CD14-positive monocyte (primary cell): ENCODE results near the gene TMEM205. TPM values are rescaled to one million over a fixed set of nuclear protein-coding genes. Genes with fewer than 3 reads are reported as not detected.

Experiments
- DNase-seq, 3 donors: peaks; one replicate each; pipeline ENCODE4 v3.0.0-alpha.2; 2011 to 2022
- H2AFZ ChIP-seq: 2 replicates; pipeline ENCODE4 v1.6.0; 2012; ENCODE audit warnings: mild to moderate bottlenecking, low read depth, low read length, inconsistent platforms; ENCODE audit not compliant: insufficient read depth, poor library complexity, severe bottlenecking
- H3K27ac ChIP-seq, 2 donors: 1 replicate in 1 of 2; 2 replicates in 1 of 2; pipeline ENCODE4 v1.5.1; 2012 to 2013; ENCODE audit warnings: low read length in 2 of 2, control low read depth in 1 of 2, inconsistent platforms in 1 of 2, low read depth in 1 of 2, mild to moderate bottlenecking in 1 of 2
- H3K27me3 ChIP-seq, 2 donors: one replicate each; pipeline versions ENCODE4 v1.6.0 to v1.6.1; 2011 to 2013; ENCODE audit warnings: low read length in 2 of 2; ENCODE audit not compliant: control insufficient read depth in 2 of 2, insufficient read depth in 2 of 2
- H3K36me3 ChIP-seq, 2 donors: replicated peaks in 1 of 2; 1 replicate in 1 of 2; 2 replicates in 1 of 2; pipeline versions ENCODE4 v1.5.1 to v1.6.1; 2012 to 2013; ENCODE audit warnings: low read length in 2 of 2, control low read depth in 1 of 2, inconsistent platforms in 1 of 2, mild to moderate bottlenecking in 1 of 2; ENCODE audit not compliant: insufficient read depth in 2 of 2, control insufficient read depth in 1 of 2
- H3K4me1 ChIP-seq, 2 donors: 1 replicate in 1 of 2; 2 replicates in 1 of 2; pipeline versions ENCODE4 v1.5.1 to v1.6.1; 2012 to 2013; ENCODE audit warnings: low read length in 2 of 2, control low read depth in 1 of 2, inconsistent platforms in 1 of 2, mild to moderate bottlenecking in 1 of 2, moderate library complexity in 1 of 2; ENCODE audit not compliant: insufficient read depth in 2 of 2, control insufficient read depth in 1 of 2
- H3K4me2 ChIP-seq: replicated peaks from 2 replicates; pipeline ENCODE3; 2012; ENCODE audit warnings: low read length, moderate library complexity, mild to moderate bottlenecking; ENCODE audit not compliant: poor library complexity, severe bottlenecking; ENCODE audit errors: extremely low read depth
- H3K4me3 ChIP-seq, 3 experiments: fragments of 200-600 bp in 1 of 3; sonication (generic) in 1 of 3; replicated peaks in 1 of 3; 1 replicate in 2 of 3; 2 replicates in 1 of 3; pipeline ENCODE4 v1.5.1; 2011 to 2013; ENCODE audit warnings: low read length in 3 of 3, mild to moderate bottlenecking in 3 of 3, control low read depth in 2 of 3, low read depth in 2 of 3, inconsistent platforms in 1 of 3, moderate library complexity in 1 of 3
- H3K79me2 ChIP-seq: 2 replicates; pipeline ENCODE4 v1.6.0; 2012; ENCODE audit warnings: mild to moderate bottlenecking, control low read depth, inconsistent platforms, low read length, moderate library complexity; ENCODE audit not compliant: insufficient read depth
- H3K9ac ChIP-seq: 2 replicates; pipeline ENCODE4 v1.6.0; 2017; ENCODE audit warnings: low read length, mild to moderate bottlenecking; ENCODE audit not compliant: insufficient read depth, poor library complexity, severe bottlenecking
- H3K9me3 ChIP-seq, 2 donors: replicated peaks in 1 of 2; 1 replicate in 1 of 2; 2 replicates in 1 of 2; pipeline versions ENCODE4 v1.5.1 to v1.6.1; 2012 to 2013; ENCODE audit warnings: low read length in 2 of 2, control low read depth in 1 of 2; ENCODE audit not compliant: control insufficient read depth in 1 of 2, insufficient read depth in 1 of 2
- H4K20me1 ChIP-seq: 2 replicates; pipeline ENCODE4 v1.6.0; 2012; ENCODE audit warnings: mild to moderate bottlenecking, low read length, control low read depth, moderate library complexity; ENCODE audit not compliant: insufficient read depth
- H3K27ac Mint-ChIP-seq, 7 donors: one replicate each; pipeline ENCODE4 v1.8.0; 2020; ENCODE audit warnings: mild to moderate bottlenecking in 7 of 7, mixed read lengths in 7 of 7, moderate library complexity in 6 of 7, inconsistent platforms in 2 of 7
- H3K27me3 Mint-ChIP-seq, 3 donors: one replicate each; pipeline ENCODE4 v1.8.0; 2021 to 2022; ENCODE audit warnings: low read depth in 3 of 3, mild to moderate bottlenecking in 3 of 3, mixed read lengths in 3 of 3, moderate library complexity in 3 of 3, inconsistent platforms in 1 of 3
- H3K36me3 Mint-ChIP-seq, 2 donors: one replicate each; pipeline ENCODE4 v1.8.0; 2020; ENCODE audit warnings: mixed read lengths in 2 of 2, inconsistent platforms in 1 of 2, mild to moderate bottlenecking in 1 of 2
- H3K4me1 Mint-ChIP-seq: one replicate; pipeline ENCODE4 v1.8.0; 2020; ENCODE audit warnings: mild to moderate bottlenecking, mixed read lengths
- H3K4me3 Mint-ChIP-seq, 2 donors: one replicate each; pipeline ENCODE4 v1.8.0; 2020; ENCODE audit warnings: mild to moderate bottlenecking in 2 of 2, mixed read lengths in 2 of 2, moderate library complexity in 1 of 2
- H3K9me3 Mint-ChIP-seq, 7 donors: one replicate each; pipeline ENCODE4 v1.8.0; 2020 to 2022; ENCODE audit warnings: mixed read lengths in 7 of 7, mild to moderate bottlenecking in 6 of 7, moderate library complexity in 6 of 7, inconsistent platforms in 2 of 7
- WGBS: methylation state at CpG from one replicate; pipeline ENCODE4 v1.1.5; 2013; ENCODE audit warnings: missing lambda C conversion rate; ENCODE audit not compliant: insufficient coverage; 5-methylcytosine and 5-hydroxymethylcytosine counted together
- intact Hi-C, 2 donors: fragments of 100-400 bp; cut with micrococcal nuclease; formaldehyde crosslinking; loops; one replicate each; pipeline versions ENCODE4 v1.15.0 to v1.15.1; 2023
- polyA plus RNA-seq, 3 donors: library from polyadenylated mRNA; depleted of rRNA in 1 of 3; unstranded in 2 of 3; stranded (reverse) in 1 of 3; fragments of 300-500 nt in 2 of 3; fragments of >200 nt in 1 of 3; fragmentation: Illumina TruSeq in 2 of 3; gene quantifications; 1 replicate in 2 of 3; 2 replicates in 1 of 3; pipeline ENCODE4 v1.2.3, GENCODE V29; 2012 to 2021
- TF ChIP-seq, protein P1 (sequence below): fragments of 200-600 bp; IDR thresholded peaks from one replicate; pipeline ENCODE4 v1.8.0; 2022; ENCODE audit warnings: antibody characterized with exemption, mild to moderate bottlenecking

TMEM205 gene
- polyA plus RNA-seq, 3 donors = 252 to 335 (median 263) TPM

- no peak overlapping the region for H2AFZ ChIP-seq
Measured at GRCh38 chr19:11384778-11385129, 38.7 kb upstream of the TMEM205 start.

DNA sequence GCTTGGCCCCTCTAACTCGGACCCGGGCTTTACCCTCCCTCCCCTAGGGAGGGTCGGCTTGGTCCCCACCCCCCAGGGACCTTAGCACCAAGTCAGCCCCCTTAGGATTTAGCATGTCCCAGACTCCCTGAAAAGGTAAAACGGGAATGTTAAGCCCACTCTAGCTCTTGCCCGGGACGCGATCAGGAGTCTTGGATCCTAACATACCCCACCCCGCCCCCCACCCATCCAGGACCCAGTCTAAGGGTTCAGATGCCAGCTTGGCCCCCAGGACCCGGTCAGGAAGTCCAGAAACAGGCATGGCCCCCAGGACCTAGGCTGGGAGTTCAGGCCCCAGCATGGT lies 37.6 kb upstream of the TMEM205 start:
- Mint-ChIP-seq H3K4me1 (peaks cover 60% of the 10 kb centered on the region), H3K27ac (peak overlapping the region in 3 of 7 donors; percentile 16 to 53 (median 30)), H3K9me3 (peaks cover 0 to 5% (median 0%) of the 10 kb centered on the region in 7 donors), H3K27me3 (peaks cover 16 to 28% (median 25%) of the 10 kb centered on the region in 3 donors), H3K4me3 (peak overlapping the region; percentile 64 to 80), H3K36me3 (peaks cover under 1 to 2% of the 10 kb centered on the region in 2 donors)
- intact Hi-C loops = loop anchor here (2.0 to 5.0 kb wide), 3 partner anchors 39 to 91 kb away; partner anchors contain the start of genes ODAD3 (in 1 of the 2) and PRKCSH (in 1 of the 2)
- Histone ChIP-seq H4K20me1 (no peaks in the 10 kb centered on the region), H3K4me3 (peak overlapping the region in 2 of 3 experiments; percentile 32 to 87), H3K36me3 (no peaks in the 10 kb centered on the region), H3K27ac (no peak overlapping the region), H3K9ac (peak overlapping the region; percentile 56), H3K4me1 (peaks cover 57 to 76% of the 10 kb centered on the region in 2 donors), H3K79me2 (peaks cover 22% of the 10 kb centered on the region), H2AFZ (peak overlapping the region; percentile 82), H3K9me3 (no peaks in the 10 kb centered on the region), H3K27me3 (peaks cover 0 to 19% of the 10 kb centered on the region in 2 donors), H3K4me2 (peak overlapping the region; percentile 82)
- DNase-seq = no peak
- 1% methylated on average over 9 of the region's 9 CpGs for WGBS
- TF ChIP-seq, protein P1, sequence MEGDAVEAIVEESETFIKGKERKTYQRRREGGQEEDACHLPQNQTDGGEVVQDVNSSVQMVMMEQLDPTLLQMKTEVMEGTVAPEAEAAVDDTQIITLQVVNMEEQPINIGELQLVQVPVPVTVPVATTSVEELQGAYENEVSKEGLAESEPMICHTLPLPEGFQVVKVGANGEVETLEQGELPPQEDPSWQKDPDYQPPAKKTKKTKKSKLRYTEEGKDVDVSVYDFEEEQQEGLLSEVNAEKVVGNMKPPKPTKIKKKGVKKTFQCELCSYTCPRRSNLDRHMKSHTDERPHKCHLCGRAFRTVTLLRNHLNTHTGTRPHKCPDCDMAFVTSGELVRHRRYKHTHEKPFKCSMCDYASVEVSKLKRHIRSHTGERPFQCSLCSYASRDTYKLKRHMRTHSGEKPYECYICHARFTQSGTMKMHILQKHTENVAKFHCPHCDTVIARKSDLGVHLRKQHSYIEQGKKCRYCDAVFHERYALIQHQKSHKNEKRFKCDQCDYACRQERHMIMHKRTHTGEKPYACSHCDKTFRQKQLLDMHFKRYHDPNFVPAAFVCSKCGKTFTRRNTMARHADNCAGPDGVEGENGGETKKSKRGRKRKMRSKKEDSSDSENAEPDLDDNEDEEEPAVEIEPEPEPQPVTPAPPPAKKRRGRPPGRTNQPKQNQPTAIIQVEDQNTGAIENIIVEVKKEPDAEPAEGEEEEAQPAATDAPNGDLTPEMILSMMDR = no peak

More at GRCh38 chr19:11384778-11385129, 38.7 kb upstream of the TMEM205 start:
- Mint-ChIP-seq H3K4me1 (peaks cover 56% of the 10 kb centered on the region), H3K27me3 (peaks cover 17 to 28% (median 21%) of the 10 kb centered on the region in 3 donors), H3K27ac (peak overlapping the region in 2 of 7 donors; percentile 46 to 83), H3K9me3 (peaks cover 0 to 5% (median 0%) of the 10 kb centered on the region in 7 donors), H3K4me3 (peak overlapping the region in 1 of 2 donors; percentile 30), H3K36me3 (peaks cover 0 to 2% of the 10 kb centered on the region in 2 donors)
- no peak for DNase-seq
- peaks cover 55 to 66% of the 10 kb centered on the region in 2 donors for H3K4me1 ChIP-seq
- peaks cover 12% of the 10 kb centered on the region for H3K79me2 ChIP-seq
- H3K27ac ChIP-seq = no peak overlapping the region
- TF ChIP-seq, protein P1 = no peak
- H4K20me1 ChIP-seq = no peaks in the 10 kb centered on the region
- no peak overlapping the region for H3K4me3 ChIP-seq
- intact Hi-C loops = loop anchor here (5.0 kb wide), 2 partner anchors 38 to 92 kb away; no protein-coding TSS in a partner anchor
- peaks cover 0 to 19% of the 10 kb centered on the region in 2 donors for H3K27me3 ChIP-seq
- no CpG with 5 or more reads among the region's 5 CpGs for WGBS
- H3K9me3 ChIP-seq = no peaks in the 10 kb centered on the region
- H3K4me2 ChIP-seq = no peak overlapping the region
- H3K9ac ChIP-seq = no peak overlapping the region
- no peaks in the 10 kb centered on the region for H3K36me3 ChIP-seq
